HCEC 1CT (cell line): Measurements from ENCODE around the gene OLAH.
"Not testable (repeated sequence)": the region's sequence is repeated elsewhere in the genome, so short reads cannot be mapped to it uniquely, and the experiment has no call there.

Experiments
- DNase-seq: peaks from one replicate; pipeline ENCODE4 v3.0.0-alpha.2; 2017

The OLAH gene

GRCh38 chr10:15043674-15044073, at the start of gene OLAH:
Gene OLAH (plus strand): TSS chr10:15043943. CDS start chr10:15047289, 3,346 bp downstream.
- DNase-seq = peak; percentile 2

DNA sequence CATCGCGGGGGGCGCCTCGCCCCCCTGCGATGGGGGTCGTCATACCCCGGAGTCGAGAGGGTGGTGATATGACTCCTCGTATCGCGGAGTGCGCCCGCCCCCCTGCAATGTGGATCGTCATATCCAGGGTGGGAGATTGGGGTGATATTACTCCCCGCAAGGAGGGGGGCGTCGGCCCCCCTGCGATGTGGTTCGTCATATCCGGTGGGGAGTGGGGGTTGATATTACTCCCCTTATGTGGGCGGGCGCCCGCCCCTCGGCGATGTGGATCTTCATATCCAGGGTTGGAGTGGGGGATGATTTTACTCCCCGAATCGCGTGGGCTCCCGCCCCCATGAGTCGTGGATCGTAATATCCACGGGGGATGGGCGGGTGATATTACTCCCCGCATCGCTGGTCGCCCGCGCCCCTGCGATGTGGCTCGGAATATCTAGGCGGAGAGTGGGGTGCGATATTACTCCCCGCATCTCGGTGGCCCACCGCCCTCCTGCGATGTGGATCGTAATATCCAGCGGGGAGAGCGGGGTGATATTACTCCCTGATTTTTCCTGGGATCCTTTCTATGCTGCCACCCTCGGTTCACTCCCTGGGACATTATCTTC, 47.7 kb upstream of the OLAH start:
- DNase-seq = no peak

GRCh38 chr10:15013530-15013929, 30.2 kb upstream of the OLAH start:
- not testable (repeated sequence) for DNase-seq

DNA sequence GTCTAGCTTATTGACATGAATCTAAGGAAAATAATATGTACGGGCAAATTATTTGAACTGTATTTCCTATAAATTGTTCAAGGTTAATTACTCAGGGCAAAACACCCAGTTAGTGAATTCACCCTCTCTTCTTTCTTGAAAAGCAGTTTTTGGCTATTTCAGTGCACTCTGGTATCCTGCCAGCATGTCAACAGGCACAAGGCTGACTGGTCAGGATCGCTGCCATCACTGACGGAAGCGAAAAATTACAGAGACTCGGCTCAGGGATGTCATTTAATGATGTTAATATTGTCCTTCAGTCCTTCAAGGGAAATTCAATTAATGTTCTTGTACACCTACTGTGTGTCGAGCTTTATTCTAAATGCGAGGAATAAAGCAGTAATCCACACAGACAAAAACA, 28.3 kb upstream of the OLAH start:
- no peak for DNase-seq

GRCh38 chr10:15020966-15021365, 22.8 kb upstream of the OLAH start:
- peak; percentile 41 for DNase-seq

DNA sequence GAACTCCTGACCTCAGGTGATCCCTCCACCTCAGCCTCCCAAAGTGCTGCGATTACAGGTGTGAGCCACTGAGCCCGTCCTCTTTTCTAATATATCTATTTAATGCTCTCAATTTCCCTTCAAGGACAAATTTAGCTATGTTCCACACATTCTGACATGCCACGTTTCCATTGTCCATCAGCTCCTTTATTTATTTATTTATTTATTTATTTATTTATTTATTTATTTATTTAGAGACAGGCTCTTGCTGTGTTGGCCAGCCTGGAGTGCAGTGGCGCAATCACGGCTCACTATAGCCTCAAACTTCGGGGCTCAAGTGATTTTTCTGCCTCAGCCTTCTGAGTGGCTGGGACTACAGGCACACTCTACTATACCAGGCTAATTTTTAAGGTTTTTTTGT, 20.7 kb upstream of the OLAH start:
- not testable (repeated sequence) for DNase-seq

- not testable (repeated sequence) for DNase-seq
These were observed 19.4 kb upstream of the OLAH start for GRCh38 chr10:15024017-15025004.

DNA sequence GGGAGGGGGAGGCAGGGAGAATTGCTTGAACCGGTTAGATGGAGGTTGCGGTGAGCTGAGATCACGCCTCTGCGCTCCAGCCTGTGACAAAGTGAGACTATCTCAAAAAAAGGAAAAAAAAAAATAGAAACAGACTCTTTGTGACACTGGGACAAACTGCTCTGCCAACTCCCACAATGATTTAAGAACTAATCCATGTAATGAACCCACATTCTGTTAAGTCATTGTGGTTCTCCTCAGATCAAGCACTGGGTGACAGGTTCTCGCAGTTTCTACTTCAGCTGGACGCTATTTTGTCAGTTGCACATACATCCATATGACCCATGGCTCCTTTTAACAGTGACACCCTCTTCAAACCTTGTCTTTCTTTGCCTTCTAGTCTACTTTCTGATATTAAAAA, 18.7 kb upstream of the OLAH start:
- not testable (repeated sequence) for DNase-seq

GRCh38 chr10:15027741-15028140, 16.0 kb upstream of the OLAH start:
- DNase-seq = no peak

DNA sequence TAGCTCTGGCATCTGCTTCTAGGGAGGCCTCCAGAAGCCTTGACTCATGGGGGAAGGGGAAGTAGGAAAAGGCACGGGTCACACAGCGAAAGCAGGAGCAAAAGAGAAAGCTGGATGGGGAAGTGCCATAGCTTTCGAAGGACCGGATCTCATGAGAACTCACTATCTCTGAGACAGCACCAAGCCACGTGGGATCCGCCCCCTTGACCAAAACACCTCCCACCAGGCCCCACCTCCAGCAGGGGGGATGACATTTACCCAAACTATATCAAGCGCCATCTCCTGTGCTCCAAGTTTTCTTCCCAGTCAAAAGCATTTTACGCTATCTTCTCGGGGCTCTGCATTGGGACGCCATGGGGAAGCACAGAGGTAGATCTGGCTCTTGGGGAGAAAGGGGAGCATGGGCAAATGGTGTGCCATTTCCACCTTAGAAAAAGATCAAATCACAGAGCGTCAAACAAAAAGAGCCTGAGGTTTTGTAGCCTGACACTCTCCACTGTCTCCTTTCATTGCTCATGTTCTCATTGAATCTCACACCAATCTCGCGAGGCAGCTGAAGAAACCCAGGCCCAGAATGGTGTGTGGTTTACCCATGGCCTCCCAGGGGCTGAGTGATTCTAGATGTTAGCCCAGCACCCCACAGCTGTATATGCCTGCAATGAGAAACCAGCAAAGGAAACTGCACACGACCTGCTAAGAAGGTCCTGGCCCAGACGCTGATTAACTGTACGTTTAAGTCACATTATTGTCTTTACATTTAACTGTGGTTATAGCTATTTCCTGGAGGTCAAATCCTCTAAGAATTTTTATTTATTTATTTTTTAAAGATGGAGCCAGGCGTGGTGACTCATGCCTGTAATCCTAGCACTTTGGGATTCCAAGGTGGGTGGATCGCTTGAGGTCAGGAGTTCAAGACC, 8.1 kb upstream of the OLAH start:
- peak; percentile 72 for DNase-seq

GRCh38 chr10:15037691-15038090, 6.1 kb upstream of the OLAH start:
- DNase-seq = no peak

- DNase-seq = no peak
These were observed 5.3 kb upstream of the OLAH start for GRCh38 chr10:15038416-15038815.

DNA sequence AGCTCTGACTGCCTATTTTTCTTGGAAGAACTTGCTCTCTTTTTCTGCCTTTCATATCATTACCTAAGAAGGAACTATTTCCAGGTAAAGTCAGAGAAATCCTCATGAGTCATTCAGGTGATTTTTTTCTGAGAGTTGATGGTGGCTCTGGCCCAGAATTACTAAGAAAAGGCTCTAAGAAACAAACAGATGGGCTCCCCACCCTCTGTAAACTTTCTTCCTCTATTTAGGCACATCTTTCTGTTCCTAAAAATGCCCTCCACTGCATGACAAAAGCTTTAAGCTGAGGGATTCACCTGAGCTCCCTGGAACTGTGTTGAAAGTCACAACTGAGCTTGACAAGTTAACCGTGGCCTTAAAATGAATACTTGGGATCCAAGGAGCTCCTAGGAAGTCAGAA, 1.6 kb downstream of the OLAH start:
- DNase-seq = no peak

GRCh38 chr10:15046626-15047025, 2.9 kb downstream of the OLAH start:
- peak; percentile 17 for DNase-seq

- DNase-seq = no peak
These were observed 5.8 kb downstream of the OLAH start for GRCh38 chr10:15049533-15049932.

DNA sequence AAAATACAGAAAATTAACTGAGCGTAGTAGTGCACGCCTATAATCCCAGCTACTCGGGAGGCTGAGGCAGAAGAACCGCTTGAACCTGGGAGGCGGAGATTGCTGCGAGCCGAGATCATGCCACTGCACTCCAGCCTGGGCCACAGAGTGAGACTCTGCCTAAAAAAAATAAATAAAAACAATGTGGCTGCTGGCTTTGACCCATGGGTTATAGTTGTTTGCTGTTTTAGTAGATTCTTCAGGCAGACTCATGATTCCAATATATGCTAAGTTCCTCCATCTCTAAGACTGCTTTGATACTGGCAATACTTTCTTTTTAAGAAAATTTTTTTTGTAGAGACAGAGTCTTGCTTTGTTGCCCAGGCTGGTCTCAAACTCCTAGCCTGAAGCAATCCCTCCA, 8.4 kb downstream of the OLAH start:
- no peak for DNase-seq

DNA sequence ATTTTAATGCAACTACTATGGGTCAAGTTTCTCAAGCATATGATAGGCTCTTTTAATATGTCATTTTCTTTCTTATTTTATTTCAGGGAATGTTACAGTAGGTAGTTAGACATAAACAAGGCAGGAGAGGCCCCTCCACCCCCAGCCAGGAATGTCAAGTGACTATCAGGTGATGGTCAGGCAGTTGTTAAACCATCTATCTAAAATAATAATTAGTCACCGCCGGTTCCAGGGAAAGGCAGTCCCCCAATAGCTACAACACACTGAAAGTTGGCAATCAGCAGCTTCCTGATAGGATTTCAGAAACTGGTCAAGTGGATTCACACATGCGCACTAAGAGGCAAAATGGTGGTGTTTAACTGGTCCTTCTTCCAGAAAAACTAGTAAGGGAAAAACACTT, 9.3 kb downstream of the OLAH start:
- no peak for DNase-seq

GRCh38 chr10:15058689-15059088, 14.9 kb downstream of the OLAH start:
- no peak for DNase-seq

GRCh38 chr10:15059914-15060313, 16.2 kb downstream of the OLAH start:
- DNase-seq = no peak

GRCh38 chr10:15060638-15061037, 16.9 kb downstream of the OLAH start:
- DNase-seq = no peak

DNA sequence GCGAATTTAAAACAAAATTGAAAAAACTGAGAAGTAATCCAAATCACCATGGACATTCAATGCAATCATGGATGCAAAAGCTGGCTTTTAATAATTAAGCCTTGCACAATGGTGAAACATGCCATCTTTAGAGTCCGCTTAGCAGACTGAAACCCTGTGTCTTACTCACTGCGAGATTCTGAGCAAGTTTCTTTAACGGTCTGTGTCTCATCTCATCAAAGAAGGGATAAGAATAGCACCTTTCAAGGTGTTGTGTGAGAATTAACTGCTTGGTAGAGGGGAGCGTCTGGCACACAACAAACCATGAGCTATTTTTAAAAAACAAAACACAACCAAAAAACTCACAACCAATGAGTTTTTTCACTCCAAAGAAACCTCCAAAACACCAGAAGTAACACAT, 23.4 kb downstream of the OLAH start:
- no peak for DNase-seq

DNA sequence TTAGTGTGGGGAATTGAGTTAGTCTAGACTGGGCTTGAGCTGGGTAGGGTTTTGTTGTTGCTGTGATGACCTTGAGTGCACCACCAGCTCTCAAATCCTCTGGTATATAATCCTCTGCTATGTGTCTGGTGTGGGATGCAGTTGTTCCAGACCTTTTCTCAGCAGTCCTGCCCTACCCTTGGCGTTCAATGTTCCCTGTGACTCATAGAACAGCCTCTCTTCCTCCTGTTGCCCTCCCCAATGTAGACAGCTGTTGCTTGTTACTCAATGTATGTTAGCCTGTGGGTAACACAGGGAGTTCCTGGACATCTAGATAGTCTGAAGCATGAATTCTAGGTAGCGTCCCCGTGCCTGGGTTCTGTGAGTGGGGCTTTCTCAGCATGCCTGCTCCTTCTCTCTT, 25.1 kb downstream of the OLAH start:
- peak; percentile 75 for DNase-seq

DNA sequence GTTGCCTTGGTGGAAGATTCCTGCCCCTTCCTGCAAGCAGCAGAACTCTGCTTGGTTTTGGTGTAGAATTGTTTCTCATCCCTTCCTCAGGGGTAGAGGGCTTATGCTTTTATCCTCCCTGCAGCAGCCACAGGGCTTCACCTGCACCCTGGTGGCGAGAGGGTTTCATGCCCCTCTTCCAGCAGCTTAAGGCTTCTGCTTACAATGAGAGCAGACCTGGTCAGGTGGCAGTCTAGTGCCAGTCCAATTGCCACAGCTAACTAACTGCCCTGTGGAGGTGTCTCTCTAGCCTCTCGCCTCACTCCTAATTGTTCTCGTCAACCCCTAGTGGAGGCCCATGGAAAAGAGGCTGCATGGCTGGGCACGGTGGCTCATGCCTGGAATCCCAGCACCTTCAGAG, 25.5 kb downstream of the OLAH start:
- no peak for DNase-seq
